IMR-90 (cell line): ENCODE measurements around the gene ARHGAP24. TPM values are rescaled to one million over a fixed set of nuclear protein-coding genes. Genes with fewer than 3 reads are reported as not detected.

Experiments
- ATAC-seq: fragments of 200-7000 bp; cut with Tn5 transposase; 2 replicates; pipeline ENCODE4 v1.9.1; 2020; ENCODE audit warnings: low read depth, mild to moderate bottlenecking, moderate library complexity
- BruUV-seq: library from RNA; stranded (reverse); fragments of 400-500 nt; replicated peaks from 2 replicates; lab custom pipeline; 2021; lab: Mats Ljungman, UMichigan
- CTCF ChIA-PET: fragments of 300-600 bp; formaldehyde crosslinking; extraction: SDS; loops from one replicate; lab custom pipeline; 2021; ENCODE audit warnings: antibody characterized with exemption; lab: Yijun Ruan, JAX
- POLR2A ChIA-PET: fragments of 300-600 bp; sonication (Branson Sonifier 250); formaldehyde crosslinking; loops from one replicate; lab custom pipeline; 2022; ENCODE audit warnings: antibody characterized with exemption; ENCODE audit not compliant: unreplicated experiment; lab: Charles Lee
- DNase-seq: peaks from one replicate; pipeline ENCODE4 v3.0.0; 2013
- H2AFZ ChIP-seq: replicated peaks from 2 replicates; pipeline ENCODE3; 2013; ENCODE audit warnings: low read length, mild to moderate bottlenecking; ENCODE audit not compliant: poor library complexity
- H2AK5ac ChIP-seq: 2 replicates; pipeline ENCODE4 v1.6.1; 2013; ENCODE audit warnings: low read depth, low read length, inconsistent platforms
- H2AK9ac ChIP-seq: replicated peaks from 2 replicates; pipeline ENCODE3; 2013; ENCODE audit warnings: mild to moderate bottlenecking, low read depth, low read length, moderate library complexity; ENCODE audit not compliant: poor library complexity
- H2BK120ac ChIP-seq: 2 replicates; pipeline ENCODE4 v1.6.1; 2013; ENCODE audit warnings: low read depth, low read length, inconsistent platforms
- H2BK15ac ChIP-seq: 3 replicates; pipeline ENCODE4 v1.6.1; 2013; ENCODE audit warnings: low read depth, low read length, inconsistent platforms
- H2BK20ac ChIP-seq: 2 replicates; pipeline ENCODE4 v1.6.1; 2013; ENCODE audit warnings: low read depth, mild to moderate bottlenecking, inconsistent platforms, low read length, moderate library complexity
- H2BK5ac ChIP-seq: 2 replicates; pipeline ENCODE4 v1.6.1; 2013; ENCODE audit warnings: mild to moderate bottlenecking, low read depth, low read length, inconsistent platforms; ENCODE audit not compliant: poor library complexity, severe bottlenecking
- H3K14ac ChIP-seq: replicated peaks from 2 replicates; pipeline ENCODE4 v1.6.1; 2013; ENCODE audit warnings: low read depth, low read length, inconsistent platforms
- H3K18ac ChIP-seq: 2 replicates; pipeline ENCODE4 v1.6.1; 2013; ENCODE audit warnings: low read depth, low read length, control low read depth
- H3K23ac ChIP-seq: 2 replicates; pipeline ENCODE4 v1.6.1; 2013; ENCODE audit warnings: low read depth, low read length, inconsistent platforms
- H3K27ac ChIP-seq: 2 replicates; pipeline ENCODE4 v1.5.1; 2013; ENCODE audit warnings: mild to moderate bottlenecking, control low read depth, low read length; ENCODE audit not compliant: insufficient read depth
- H3K27me3 ChIP-seq: 2 replicates; pipeline ENCODE4 v1.6.1; 2013; ENCODE audit warnings: low read length; ENCODE audit not compliant: control insufficient read depth, insufficient read depth
- H3K36me3 ChIP-seq: 2 replicates; pipeline ENCODE4 v1.6.1; 2013; ENCODE audit warnings: low read length, mixed read lengths; ENCODE audit not compliant: control insufficient read depth, insufficient read depth
- H3K4ac ChIP-seq: 2 replicates; pipeline ENCODE4 v1.6.1; 2013; ENCODE audit warnings: low read depth, low read length, inconsistent platforms
- H3K4me1 ChIP-seq: 2 replicates; pipeline ENCODE4 v1.6.1; 2013; ENCODE audit warnings: low read length, mixed read lengths; ENCODE audit not compliant: control insufficient read depth, insufficient read depth
- H3K4me2 ChIP-seq: 2 replicates; pipeline ENCODE4 v1.6.1; 2013; ENCODE audit warnings: low read depth, mild to moderate bottlenecking, control low read depth, low read length, moderate library complexity
- H3K4me3 ChIP-seq: 2 replicates; pipeline ENCODE4 v1.5.1; 2013; ENCODE audit warnings: low read depth, mild to moderate bottlenecking, control low read depth, low read length, moderate library complexity; ENCODE audit not compliant: insufficient read depth
- H3K56ac ChIP-seq: 2 replicates; pipeline ENCODE4 v1.6.1; 2013; ENCODE audit warnings: low read length, inconsistent platforms; ENCODE audit not compliant: insufficient read depth; ENCODE audit errors: extremely low read depth
- H3K79me1 ChIP-seq, 2 experiments: 2 replicates each; pipeline ENCODE4 v1.6.1; 2013; ENCODE audit warnings: low read length in 2 of 2, inconsistent platforms in 1 of 2, low read depth in 1 of 2
- H3K9ac ChIP-seq: 2 replicates; pipeline ENCODE4 v1.6.1; 2013; ENCODE audit warnings: low read depth, low read length, control low read depth
- H3K9me1 ChIP-seq: 2 replicates; pipeline ENCODE4 v1.6.1; 2013; ENCODE audit warnings: low read length, inconsistent platforms; ENCODE audit not compliant: insufficient read depth
- H3K9me3 ChIP-seq: 2 replicates; pipeline ENCODE4 v1.6.1; 2013; ENCODE audit warnings: low read length; ENCODE audit not compliant: control insufficient read depth, insufficient read depth
- H4K20me1 ChIP-seq: 2 replicates; pipeline ENCODE4 v1.6.1; 2013; ENCODE audit warnings: low read length, inconsistent platforms; ENCODE audit not compliant: insufficient read depth
- H4K5ac ChIP-seq: 2 replicates; pipeline ENCODE4 v1.6.1; 2013; ENCODE audit warnings: mild to moderate bottlenecking, low read depth, low read length, control low read depth
- H4K8ac ChIP-seq, 2 experiments: 2 replicates each; pipeline ENCODE4 v1.6.1; 2013; ENCODE audit warnings: low read depth in 2 of 2, low read length in 2 of 2, control low read depth in 1 of 2, inconsistent platforms in 1 of 2
- H4K91ac ChIP-seq: 2 replicates; pipeline ENCODE4 v1.6.1; 2013; ENCODE audit warnings: low read depth, low read length, inconsistent platforms; ENCODE audit not compliant: insufficient read depth
- BHLHE40 ChIP-seq: fragments of 150-350 bp; IDR thresholded peaks from 2 replicates; pipeline ENCODE4 v1.6.1; 2016; ENCODE audit warnings: mild to moderate bottlenecking, low read depth, low read length
- CEBPB ChIP-seq: IDR thresholded peaks from 2 replicates; pipeline ENCODE4 v1.6.1; 2012; ENCODE audit warnings: low read depth, low read length, improper control_type of control experiment
- CHD1 ChIP-seq: IDR thresholded peaks from 2 replicates; pipeline ENCODE4 v1.6.1; 2012; ENCODE audit warnings: low read depth, low read length, improper control_type of control experiment
- FOS ChIP-seq: fragments of 150-350 bp; IDR thresholded peaks from 2 replicates; pipeline ENCODE4 v1.6.1; 2016; ENCODE audit warnings: low read depth, low read length
- MAFK ChIP-seq: IDR thresholded peaks from 2 replicates; pipeline ENCODE4 v1.6.1; 2012; ENCODE audit warnings: low read depth, low read length, improper control_type of control experiment
- MAZ ChIP-seq: IDR thresholded peaks from 2 replicates; pipeline ENCODE4 v1.6.1; 2012; ENCODE audit warnings: low read depth, mild to moderate bottlenecking, low read length, improper control_type of control experiment, moderate library complexity, borderline replicate concordance
- MXI1 ChIP-seq: IDR thresholded peaks from 2 replicates; pipeline ENCODE4 v1.6.1; 2012; ENCODE audit warnings: low read depth, mild to moderate bottlenecking, low read length, moderate library complexity, borderline replicate concordance
- NFE2L2 ChIP-seq: fragments of 150-350 bp; IDR thresholded peaks from 2 replicates; pipeline ENCODE4 v1.6.1; 2016; ENCODE audit warnings: low read depth, mild to moderate bottlenecking, low read length
- POLR2A ChIP-seq: IDR thresholded peaks from 2 replicates; pipeline ENCODE4 v1.6.1; 2012; ENCODE audit warnings: mild to moderate bottlenecking, low read depth, low read length
- RCOR1 ChIP-seq: IDR thresholded peaks from 2 replicates; pipeline ENCODE4 v1.6.1; 2012; ENCODE audit warnings: mild to moderate bottlenecking, low read length, improper control_type of control experiment; ENCODE audit not compliant: insufficient replicate concordance
- RFX5 ChIP-seq: IDR thresholded peaks from 2 replicates; pipeline ENCODE4 v1.8.0; 2012; ENCODE audit warnings: low read depth, mild to moderate bottlenecking, low read length, moderate library complexity
- SMC3 ChIP-seq: fragments of 150-350 bp; IDR thresholded peaks from 2 replicates; pipeline ENCODE4 v1.6.1; 2016; ENCODE audit warnings: low read depth, mild to moderate bottlenecking, antibody characterized with exemption, low read length, moderate library complexity
- WGBS, 2 experiments: methylation state at CpG; one replicate each; pipeline versions ENCODE4 v1.1.5 to v1.1.7; 2013; ENCODE audit warnings: missing lambda C conversion rate in 2 of 2; ENCODE audit not compliant: insufficient read length in 1 of 2; ENCODE audit errors: extremely low coverage in 2 of 2; 5-methylcytosine and 5-hydroxymethylcytosine counted together
- dilution Hi-C: fragments of 300-500 bp; cut with HindIII; formaldehyde crosslinking; loops from one replicate; pipeline ENCODE4 v1.14.3; 2018; ENCODE audit warnings: low sequenced_read_pairs; ENCODE audit not compliant: unreplicated experiment
- in situ Hi-C: fragments of 300-500 bp; cut with MboI; formaldehyde crosslinking; loops from 3 replicates; pipeline ENCODE4 v1.14.3; 2019; ENCODE audit warnings: low sequenced_read_pairs, inconsistent platforms, mixed read lengths
- intact Hi-C: fragments of 100-400 bp; cut with micrococcal nuclease; formaldehyde crosslinking; loops from 2 replicates; pipeline ENCODE4 v1.10.0; 2022
- polyA plus RNA-seq, 3 experiments: library from polyadenylated mRNA; depleted of rRNA; stranded (reverse); fragments of >200 nt; gene quantifications; 2 replicates each; pipeline ENCODE4 v1.2.3, GENCODE V29; 2012; ENCODE audit warnings: low replicate concordance in 1 of 3
- total RNA-seq: library from RNA; depleted of rRNA; stranded (reverse); fragments of >200 nt; gene quantifications from 2 replicates; pipeline ENCODE4 v1.2.3, GENCODE V29; 2012
- TF ChIP-seq, protein P1 (sequence below): conservative IDR thresholded peaks from 2 replicates; pipeline ENCODE4 v1.5.1; 2012; ENCODE audit warnings: mild to moderate bottlenecking, low read depth, low read length, improper control_type of control experiment
- TF ChIP-seq, protein P2 (sequence below): fragments of 150-350 bp; IDR thresholded peaks from 2 replicates; pipeline ENCODE4 v1.6.1; 2016; ENCODE audit warnings: low read depth, mild to moderate bottlenecking, low read length, moderate library complexity, borderline replicate concordance

ARHGAP24 gene
- total and polyA plus RNA-seq, 2 of the 4 experiments (the other 2 are of a cell fraction) = 11.9 to 24.0 TPM

DNA sequence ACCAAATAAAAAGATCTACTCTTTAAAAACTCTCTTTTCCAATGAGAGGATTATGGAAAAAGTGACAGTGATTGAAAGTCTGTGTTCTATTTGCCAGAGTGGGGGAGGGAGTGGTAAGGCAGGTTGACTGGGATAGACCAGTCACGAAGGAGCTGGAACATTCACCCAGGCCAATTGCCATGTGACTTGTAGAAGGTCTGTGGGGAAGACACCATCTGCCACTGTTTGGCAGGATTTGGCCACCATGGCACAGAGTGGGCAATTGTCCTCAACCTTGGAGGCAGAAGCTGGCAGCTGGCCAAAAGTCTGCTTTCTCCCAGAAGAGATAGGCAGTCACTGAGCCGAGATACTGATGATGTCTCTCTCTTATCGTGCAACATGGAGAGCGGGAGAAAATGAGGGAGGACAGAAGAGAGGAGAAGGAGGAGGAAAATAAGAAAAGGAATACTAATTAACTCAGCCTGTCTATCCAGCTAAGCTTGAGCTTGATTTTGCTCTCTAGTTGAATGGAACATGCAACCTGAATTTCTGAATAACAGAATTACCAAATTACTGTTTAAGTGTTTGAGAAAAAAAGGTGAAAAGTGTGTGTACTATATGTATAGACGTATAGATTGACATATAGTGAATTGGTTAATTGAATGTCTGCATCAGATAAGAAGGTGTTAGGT is 267.1 kb downstream of the ARHGAP24 start (continued):
- no peak for TF ChIP-seq NFE2L2

DNA sequence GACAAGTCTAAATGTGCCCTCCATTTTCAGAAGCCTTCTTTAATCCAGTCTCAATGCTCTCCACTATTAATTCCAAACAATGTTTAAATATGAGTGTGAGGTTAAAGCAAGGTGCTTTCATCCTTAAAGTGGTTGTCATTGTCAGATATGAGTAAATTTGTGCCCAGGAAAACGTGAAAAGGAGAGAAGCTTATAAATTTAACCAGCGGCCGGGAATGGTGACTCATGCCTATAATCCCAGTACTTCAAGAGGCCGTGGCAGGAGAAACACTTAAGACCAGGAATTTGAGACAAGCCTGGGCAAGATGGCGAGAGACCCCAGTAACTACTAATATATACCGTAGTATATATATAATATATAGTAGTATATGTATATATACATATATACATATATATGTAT is 270.0 kb downstream of the ARHGAP24 start:
- Histone ChIP-seq H2AK5ac (no peak overlapping the region), H3K4me3 (no peak overlapping the region), H3K4ac (no peak overlapping the region), H2AK9ac (no peak overlapping the region), H2BK20ac (no peak overlapping the region), H2BK15ac (no peak overlapping the region), H3K56ac (no peak overlapping the region), H2AFZ (no peak overlapping the region), H3K9ac (no peak overlapping the region), H3K79me1 (no peaks in the 10 kb centered on the region), H3K27ac (no peak overlapping the region), H3K36me3 (no peaks in the 10 kb centered on the region), H4K91ac (no peak overlapping the region), H2BK120ac (no peak overlapping the region), H4K8ac (no peak overlapping the region), H2BK5ac (no peak overlapping the region), H3K18ac (no peak overlapping the region), H4K20me1 (no peaks in the 10 kb centered on the region), H3K14ac (no peak overlapping the region), H3K4me2 (no peak overlapping the region), H4K5ac (no peak overlapping the region), H3K9me3 (no peaks in the 10 kb centered on the region), H3K4me1 (peaks cover 2% of the 10 kb centered on the region; the same call in 1 of the 2 replicates), H3K27me3 (no peaks in the 10 kb centered on the region), H3K9me1 (peaks cover 7% of the 10 kb centered on the region), H3K23ac (no peak overlapping the region)
- ChIA-PET CTCF (interaction anchor here (0.7 kb wide), 1 partner anchor 9 kb away, joined by 3 read pairs; no protein-coding TSS in a partner anchor), POLR2A (no interaction called here)
- ATAC-seq = no peak
- in situ Hi-C loops (loop anchor here (5.0 kb wide), 1 partner anchor 598 kb away; no protein-coding TSS in a partner anchor), dilution Hi-C loops (no loop called here), intact Hi-C loops (loop anchor here (5.0 kb wide), 1 partner anchor 273 kb away; no protein-coding TSS in a partner anchor)
- BruUV-seq = no TSS peak
- no peak for DNase-seq
- WGBS, 2 experiments = no CpG with 5 or more reads among the region's 6 CpGs
- TF ChIP-seq CEBPB = no peak
- no peak for TF ChIP-seq MXI1
- TF ChIP-seq CHD1 = no peak
- no peak for TF ChIP-seq SMC3
- TF ChIP-seq, protein P1, sequence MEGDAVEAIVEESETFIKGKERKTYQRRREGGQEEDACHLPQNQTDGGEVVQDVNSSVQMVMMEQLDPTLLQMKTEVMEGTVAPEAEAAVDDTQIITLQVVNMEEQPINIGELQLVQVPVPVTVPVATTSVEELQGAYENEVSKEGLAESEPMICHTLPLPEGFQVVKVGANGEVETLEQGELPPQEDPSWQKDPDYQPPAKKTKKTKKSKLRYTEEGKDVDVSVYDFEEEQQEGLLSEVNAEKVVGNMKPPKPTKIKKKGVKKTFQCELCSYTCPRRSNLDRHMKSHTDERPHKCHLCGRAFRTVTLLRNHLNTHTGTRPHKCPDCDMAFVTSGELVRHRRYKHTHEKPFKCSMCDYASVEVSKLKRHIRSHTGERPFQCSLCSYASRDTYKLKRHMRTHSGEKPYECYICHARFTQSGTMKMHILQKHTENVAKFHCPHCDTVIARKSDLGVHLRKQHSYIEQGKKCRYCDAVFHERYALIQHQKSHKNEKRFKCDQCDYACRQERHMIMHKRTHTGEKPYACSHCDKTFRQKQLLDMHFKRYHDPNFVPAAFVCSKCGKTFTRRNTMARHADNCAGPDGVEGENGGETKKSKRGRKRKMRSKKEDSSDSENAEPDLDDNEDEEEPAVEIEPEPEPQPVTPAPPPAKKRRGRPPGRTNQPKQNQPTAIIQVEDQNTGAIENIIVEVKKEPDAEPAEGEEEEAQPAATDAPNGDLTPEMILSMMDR = no peak
- TF ChIP-seq NFE2L2 = no peak
- TF ChIP-seq MAFK = no peak
- no peak for TF ChIP-seq RFX5
- no peak for TF ChIP-seq POLR2A
- TF ChIP-seq FOS = no peak
- no peak for TF ChIP-seq BHLHE40
- TF ChIP-seq MAZ = no peak
- TF ChIP-seq, protein P2, sequence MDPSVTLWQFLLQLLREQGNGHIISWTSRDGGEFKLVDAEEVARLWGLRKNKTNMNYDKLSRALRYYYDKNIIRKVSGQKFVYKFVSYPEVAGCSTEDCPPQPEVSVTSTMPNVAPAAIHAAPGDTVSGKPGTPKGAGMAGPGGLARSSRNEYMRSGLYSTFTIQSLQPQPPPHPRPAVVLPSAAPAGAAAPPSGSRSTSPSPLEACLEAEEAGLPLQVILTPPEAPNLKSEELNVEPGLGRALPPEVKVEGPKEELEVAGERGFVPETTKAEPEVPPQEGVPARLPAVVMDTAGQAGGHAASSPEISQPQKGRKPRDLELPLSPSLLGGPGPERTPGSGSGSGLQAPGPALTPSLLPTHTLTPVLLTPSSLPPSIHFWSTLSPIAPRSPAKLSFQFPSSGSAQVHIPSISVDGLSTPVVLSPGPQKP = no peak
- TF ChIP-seq RCOR1 = no peak
